GM18873 (cell line): Measurements from ENCODE around the gene MICAL2.

ENCODE experiments used
- ATAC-seq: cut with Tn5 transposase; IDR thresholded peaks from one replicate; pipeline ENCODE4 v1.9.1; 2021; ENCODE audit warnings: mild to moderate bottlenecking, moderate library complexity, moderate number of reproducible peaks; ENCODE audit not compliant: unreplicated experiment, low FRiP score

Gene MICAL2

DNA sequence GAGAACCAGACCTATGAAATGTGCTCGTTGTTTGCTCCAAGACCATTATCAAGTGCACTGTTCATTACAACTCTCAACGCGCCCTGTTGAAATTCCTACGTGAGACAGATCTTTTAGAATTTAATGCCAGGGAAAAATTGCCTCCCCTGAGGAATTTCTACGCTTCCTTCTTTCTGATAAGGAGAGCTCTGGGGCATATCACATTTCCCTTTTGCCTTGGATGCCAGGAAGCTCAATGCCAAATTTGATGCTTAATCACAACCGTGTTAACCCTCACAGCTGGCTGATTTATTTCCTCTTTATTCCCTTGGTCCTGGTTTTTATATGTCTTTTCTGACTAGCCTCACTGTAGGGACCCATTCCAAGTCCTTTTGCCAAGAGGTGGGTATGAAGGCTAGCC, 109.4 kb downstream of the MICAL2 start:
- no peak for ATAC-seq

DNA sequence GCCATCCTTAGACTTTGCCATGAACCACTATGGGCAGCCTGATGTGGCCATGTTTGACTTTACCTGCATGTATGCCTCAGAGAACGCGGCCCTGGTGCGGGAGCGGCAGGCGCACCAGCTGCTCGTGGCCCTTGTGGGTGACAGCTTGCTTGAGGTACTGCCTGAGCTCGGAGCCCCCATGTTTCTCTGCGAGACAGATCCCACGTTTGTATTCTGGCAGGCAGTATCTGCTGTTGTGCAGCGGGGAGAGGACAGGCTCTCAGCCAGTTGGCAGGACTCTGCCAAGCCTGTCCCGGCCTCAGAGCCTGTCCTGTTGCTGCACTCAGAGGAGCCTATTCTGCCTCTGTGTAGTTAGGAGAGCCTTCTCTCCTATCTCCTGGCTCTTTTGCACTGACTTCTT, 109.9 kb downstream of the MICAL2 start:
- ATAC-seq: no peak

DNA sequence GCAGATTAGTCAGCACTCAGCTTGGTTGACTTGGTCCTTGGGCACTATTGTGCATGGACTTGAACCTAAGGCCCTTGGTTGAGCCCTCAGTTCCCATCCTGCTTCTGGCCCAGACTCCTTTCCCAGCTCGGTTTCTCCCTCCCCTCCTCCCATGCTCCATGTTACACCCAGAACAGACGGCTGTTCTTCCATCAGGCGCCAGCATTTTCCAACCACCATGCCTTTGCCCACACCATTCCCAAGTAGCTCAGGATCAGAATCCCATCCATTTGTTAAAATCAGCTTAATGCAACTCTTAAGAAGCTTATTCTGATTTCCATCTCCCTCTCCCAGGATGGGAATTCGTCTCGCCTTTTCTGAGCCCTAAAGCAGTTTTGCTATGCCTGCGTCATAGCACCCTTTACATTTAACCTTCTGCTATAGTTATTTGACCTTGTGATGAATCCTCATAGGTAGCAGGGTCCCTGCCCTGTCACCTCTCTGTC, 110.7 kb downstream of the MICAL2 start:
- ATAC-seq: no peak

DNA sequence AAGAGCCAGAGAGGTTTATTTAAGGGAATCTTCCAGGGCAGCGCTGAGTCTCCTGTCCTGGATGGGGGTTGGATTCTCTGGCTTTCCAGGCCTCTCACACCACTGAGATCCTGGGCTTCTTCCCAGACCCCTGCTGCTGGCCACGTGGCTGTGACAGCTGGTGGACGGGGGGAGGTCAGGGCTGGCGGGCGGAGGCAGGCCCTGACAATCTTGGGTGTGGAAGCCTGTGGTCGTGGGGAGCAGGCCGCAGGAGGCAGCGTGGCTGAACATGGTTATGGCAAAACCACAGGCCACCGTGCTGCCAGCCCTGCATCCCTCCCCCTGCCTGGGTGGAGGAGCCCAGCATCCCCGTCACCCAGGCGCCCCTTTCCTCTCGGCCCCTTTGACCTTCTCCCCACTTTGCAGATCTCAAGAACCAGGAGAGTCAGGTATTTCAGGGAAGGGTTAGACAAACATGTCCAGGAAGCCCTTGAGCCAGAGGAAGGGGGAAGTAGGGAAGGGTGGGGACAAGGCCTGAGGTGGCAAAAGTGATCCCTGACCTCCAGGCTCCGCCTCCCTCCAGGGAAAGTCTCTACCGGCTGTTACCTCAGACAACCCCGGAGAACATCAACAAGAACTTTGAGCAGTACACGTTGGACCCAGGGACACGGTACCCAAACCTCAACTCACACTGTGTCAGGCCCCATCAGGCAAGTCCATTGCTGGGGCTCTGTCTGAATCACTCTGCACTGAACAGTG, 111.8 kb downstream of the MICAL2 start:
- no peak for ATAC-seq

DNA sequence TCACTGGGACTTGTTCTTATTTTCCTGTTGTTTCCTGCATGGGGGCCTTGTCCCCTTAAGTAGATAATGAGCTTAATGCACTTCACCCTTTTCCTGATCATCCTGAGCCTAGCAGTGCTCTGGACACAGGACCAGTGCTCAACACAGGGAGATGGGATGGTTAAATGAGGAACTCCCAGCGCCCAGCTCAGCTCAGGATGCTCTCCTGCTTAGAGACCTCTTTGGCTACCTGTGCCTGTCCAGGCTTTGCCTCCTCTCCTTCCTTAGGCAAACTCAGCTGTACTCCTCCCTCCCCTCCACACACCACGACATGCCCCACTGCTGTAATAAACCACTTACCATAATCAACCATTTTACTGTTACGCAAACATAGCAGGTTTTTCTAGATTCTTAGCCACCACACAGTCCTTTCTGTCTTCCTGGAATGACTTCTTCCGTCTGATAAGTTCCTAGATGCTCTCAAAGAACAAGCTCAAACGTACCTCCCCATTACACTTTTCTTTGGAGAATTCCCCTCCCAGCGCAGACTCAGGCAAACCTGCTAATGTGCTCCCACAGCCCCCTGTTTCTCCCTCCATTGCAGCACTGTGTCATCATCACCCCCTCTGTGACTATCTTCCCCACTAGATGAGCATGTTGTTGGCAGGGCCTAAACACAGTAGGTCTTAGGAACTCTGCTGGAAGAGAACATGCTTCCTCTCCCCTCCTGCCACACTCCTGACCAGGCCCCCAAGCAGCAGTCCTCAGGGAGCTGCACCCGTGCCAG, 113.6 kb downstream of the MICAL2 start:
- no peak for ATAC-seq

DNA sequence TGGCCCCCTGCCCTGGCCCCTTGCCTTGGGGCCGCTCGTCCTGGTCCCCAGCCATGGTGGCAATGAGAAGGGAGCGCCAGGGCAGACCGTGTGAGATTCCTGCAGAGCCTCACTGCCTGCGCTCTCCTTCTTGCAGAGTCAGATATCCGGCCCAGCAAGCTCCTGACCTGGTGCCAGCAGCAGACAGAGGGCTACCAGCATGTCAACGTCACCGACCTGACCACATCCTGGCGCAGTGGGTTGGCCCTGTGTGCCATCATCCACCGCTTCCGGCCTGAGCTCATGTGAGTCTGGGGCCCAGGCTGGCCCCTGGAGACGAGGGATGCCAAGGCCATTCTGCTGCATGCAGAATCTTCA, 114.1 kb downstream of the MICAL2 start:
- peak; percentile 97 for ATAC-seq

DNA sequence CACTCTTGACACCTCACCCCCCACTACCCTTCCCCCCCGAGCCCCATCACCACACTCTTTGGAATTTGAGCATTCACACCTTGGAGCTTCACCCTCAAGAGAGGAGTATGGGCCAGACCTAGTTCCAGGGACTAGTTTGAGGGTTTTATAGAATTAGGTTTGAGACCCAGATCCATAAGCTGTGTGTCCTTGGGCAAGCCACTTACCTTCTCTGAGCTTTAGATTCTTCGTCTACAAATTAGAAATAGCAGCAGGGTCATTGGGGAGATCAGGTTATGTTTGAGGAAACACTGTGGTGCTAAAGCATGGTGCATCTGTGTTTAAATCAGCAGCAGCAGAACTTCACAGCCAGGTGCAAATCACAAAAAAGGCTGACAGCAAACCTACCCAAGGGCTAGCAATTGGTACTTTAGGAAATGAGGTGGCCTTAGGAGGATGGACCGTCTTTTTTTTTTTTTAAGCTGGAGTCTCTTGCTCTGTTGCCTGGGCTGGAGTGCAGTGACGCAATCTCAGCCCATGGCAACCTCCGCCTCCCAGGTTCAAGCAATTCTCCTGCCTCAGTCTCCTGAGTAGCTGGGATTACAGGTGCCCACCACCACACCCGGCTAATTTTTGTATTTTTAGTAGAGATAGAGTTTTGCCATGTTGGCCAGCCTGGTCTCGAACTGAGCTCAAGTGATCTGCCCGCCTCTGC, 114.8 kb downstream of the MICAL2 start:
- ATAC-seq: no peak

DNA sequence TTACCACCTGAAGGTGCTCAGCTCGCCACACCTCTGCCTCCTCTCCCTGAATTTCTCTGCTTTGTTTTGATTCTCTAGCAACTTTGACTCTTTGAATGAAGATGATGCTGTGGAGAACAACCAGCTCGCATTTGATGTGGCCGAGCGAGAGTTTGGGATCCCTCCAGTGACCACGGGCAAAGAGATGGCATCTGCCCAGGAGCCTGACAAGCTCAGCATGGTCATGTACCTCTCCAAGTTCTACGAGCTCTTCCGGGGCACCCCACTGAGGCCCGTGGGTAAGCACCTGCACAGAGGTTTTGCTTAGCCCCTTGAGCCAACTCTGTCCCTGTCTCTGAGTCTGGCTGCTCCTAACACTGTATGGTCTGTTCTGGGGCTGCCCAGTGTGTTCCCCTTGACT, 115.7 kb downstream of the MICAL2 start:
- ATAC-seq: no peak

DNA sequence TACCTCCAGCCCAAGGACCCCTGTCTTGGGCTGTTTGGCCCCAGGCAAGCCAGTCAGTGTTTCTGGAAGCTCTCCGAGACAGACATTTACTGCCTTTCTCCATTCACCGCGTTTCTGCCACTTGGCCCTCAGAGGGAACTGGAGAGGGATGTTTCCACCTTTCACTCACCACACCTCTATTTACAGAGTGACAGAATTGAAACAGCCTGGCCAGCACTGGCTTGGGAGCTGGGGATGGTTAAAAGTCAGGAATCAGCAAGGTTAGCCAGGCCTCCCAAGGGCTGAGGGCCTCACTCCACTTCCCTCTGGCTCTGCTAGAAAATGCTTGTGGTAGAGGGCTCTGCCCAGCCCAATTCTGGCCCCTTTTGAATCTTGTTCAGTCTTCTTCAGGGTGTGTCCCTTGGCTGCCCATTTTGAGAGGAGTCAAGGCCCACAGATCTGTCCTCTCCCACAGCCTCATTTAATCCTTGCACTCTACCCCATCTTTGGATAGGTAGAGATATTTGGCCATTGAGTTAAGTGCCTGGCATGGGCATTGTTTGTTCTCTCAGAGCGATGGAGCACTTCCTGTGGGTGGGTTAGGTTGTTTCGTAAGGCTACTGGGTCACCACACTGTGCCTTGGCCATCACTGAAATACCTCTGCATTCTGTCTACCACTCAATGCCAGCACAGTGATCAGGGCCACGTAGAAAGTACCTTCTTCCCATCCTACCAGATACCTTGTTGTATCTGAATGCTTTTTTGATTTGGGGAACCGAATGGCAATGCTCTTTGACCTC, 119.2 kb downstream of the MICAL2 start:
- ATAC-seq: no peak

DNA sequence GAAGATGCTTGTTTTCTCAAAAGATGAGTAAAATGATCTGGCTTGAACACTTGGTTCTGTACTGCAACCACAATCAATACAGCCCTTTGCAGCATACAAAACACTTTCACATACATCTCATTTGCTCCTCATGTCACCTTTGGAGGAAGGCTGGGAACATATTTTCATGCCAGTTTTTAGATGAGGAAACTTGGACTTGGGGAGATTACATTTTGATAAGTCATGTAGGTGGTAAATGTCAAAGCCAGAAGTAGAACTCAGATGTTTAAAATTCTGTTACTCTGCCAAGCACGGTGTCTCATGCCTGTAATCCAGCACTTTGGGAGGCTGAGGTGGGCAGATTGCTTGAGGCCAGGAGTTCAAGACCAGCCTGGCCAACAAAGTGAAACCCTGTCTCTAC, 121.8 kb downstream of the MICAL2 start:
- no peak for ATAC-seq

DNA sequence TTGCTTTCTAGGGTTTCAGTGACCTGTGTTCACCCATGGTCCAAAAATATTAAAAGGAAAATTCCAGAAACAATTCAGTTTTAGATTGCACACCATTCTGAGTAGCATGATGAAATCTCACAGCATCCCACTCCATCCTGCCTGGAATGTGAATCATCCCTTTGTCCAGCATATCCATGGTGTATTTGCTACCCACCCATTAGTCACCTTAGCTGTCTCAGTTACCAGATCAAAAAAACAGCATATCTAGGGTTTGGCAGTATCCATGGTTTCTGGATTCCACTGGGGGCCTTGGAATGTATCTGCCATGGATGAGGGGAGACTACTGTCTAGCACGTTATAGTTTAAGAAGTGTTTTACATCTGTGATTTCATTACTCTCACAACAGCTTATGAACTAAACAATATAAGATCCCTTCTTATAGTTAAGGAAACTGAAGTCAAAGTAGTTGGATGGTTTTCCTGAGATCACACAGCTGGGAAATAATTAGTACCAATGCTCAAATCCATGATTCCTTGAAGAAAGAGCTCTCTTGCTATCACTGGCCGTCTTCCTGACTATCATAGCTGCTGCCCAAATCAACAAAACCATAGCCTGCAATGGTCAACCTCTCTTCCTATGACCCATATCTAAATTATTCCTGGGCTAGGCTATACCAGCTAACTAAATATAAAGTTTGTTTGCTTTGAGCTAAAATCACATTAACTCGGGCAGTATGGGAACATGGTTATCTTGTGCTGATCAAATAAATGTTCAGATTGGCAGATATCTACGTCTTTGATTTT, 122.6 kb downstream of the MICAL2 start:
- ATAC-seq: no peak

DNA sequence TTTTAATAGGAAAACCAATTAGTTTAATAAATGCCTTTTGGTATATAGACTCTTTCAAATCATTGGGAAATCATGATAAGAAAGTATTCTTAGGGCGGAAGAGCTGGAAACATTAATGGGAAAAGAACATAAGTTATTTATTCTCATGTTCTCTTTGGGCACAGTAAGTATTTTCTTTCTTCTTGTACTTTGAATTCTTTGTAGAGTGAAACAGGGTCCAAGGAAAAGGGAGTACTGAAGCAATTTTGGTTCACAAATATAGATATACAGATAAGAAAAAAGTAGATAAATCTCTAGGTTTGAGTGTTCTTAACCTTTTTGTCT, 123.2 kb downstream of the MICAL2 start:
- no peak for ATAC-seq

DNA sequence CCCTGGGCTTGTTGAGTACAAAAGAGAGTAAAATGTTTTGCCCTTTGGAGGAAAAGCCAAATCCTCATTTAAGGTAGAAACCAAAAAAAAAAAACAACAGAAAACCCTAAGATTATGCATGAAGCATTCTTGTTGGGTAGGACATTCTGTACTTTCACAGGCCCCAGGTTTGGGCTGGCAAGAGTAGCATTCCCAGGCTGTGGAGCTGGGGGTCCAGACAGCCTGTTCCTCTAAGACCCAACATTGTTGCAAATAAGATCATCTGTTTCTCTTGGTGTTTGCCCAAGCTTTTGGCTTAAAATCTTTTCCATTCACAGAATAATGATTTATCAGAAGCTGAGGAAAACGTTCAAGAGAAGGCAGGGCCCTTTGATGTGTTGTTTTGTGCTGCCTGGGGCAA, 123.8 kb downstream of the MICAL2 start:
- ATAC-seq: no peak

DNA sequence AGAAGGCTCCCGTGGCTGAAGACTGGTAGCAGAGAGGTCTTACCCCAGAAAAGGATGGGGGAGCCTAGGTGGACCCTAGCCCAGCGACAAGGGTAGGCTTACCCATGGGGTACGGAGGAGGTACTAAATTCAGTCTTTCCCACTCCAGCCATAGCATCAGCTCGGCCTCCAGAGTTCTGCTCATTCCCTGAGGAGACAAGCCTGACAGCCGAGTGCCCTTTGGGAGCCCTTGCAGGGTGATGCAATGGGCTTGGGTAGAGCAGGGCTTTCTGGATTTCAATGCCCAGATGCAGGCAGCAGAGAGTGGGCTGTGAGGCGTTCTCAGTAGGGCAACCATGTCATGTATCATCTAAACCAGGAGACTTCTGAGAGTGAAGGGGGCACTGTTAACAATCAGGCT, 124.7 kb downstream of the MICAL2 start:
- ATAC-seq: no peak

DNA sequence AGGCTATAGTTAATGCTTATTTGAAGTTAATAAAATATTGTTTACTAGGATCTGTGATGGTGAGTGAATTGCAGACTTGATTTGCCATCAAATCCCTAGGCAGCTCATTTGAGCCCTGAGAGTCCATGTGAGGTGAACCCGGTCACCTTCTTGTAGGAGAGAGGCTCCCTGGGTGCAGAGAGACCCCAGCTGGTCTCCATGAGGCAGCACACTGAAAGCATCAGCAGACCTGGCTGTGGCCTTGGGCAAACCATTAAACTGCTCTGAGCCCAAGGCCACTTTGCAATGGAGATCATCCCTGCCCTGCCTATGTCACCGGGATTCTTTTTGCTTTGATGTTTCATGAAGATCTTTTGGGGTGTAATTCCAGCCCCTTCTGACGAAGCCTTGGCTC, 125.2 kb downstream of the MICAL2 start:
- ATAC-seq: no peak

DNA sequence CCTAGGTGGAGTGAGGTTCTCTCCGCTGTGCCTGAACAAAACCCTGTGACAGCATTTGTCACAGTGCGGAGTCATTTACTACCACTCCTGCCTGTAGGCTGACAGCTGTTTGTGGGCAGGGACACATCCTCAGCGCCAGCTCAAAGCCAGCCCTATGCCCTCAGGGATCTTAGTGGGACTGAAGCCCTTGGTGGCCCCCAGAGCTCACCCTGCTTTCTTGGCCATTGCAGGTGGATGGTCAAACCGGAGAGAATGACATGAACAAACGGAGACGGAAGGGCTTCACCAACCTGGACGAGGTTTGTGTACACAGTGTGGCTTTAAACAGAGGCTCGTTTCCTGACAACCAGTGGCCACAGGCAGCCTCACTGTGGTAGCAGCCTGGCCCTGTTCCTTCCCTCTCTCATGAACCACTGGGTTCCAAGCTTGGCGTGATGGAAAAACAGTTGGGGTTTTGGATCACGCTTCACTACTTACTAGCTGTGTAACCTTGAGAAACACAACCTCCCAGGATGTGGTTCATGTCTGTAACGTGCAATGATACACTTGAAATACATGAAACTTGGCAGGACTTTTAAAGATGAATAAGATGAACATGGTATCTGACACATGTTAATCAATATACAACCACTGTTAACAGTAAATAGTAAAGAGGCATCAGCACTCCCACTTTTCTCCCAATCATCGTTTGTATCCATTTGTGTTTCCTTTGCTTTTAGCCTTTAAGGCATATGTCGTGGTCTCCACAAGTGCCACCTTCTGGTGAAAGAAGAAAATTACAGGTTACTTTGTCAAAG, 125.8 kb downstream of the MICAL2 start:
- no peak for ATAC-seq

DNA sequence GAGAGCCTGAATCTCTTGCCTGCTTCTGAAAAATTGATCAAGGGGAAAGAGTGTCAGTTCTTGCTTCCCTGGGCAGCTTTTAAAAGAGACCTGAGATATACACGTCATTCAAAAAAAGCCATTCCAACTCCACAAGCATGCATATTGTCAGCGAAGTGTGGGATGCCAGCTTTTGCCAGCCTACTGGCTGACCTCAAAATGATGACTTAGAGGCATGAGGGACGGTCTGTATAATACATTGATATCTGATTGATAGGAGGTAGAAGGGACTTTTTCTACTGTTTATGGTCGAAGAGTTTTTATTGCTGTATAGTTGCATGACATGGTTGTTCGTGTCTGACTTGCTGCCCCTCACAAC, 126.3 kb downstream of the MICAL2 start:
- no peak for ATAC-seq

DNA sequence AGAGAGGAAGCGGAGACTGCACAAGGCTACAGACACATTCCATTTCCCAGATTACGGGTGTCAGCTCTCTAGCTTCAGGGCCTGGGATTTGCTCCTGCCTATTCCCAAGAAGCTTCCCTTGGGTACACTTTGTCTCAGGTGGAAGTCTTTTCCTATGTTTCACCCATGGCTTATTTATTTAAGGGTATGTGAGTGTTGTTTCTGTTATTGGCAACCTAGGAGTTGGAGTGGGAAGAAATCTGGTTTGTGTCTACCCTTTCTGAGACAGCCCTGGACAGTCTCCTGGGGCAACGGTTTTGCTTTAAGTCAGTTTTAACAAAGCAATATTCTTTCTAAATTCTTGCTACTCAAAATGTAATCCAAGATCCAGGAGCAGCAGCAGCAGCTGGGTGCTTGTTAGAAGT, 127.0 kb downstream of the MICAL2 start:
- ATAC-seq: no peak

DNA sequence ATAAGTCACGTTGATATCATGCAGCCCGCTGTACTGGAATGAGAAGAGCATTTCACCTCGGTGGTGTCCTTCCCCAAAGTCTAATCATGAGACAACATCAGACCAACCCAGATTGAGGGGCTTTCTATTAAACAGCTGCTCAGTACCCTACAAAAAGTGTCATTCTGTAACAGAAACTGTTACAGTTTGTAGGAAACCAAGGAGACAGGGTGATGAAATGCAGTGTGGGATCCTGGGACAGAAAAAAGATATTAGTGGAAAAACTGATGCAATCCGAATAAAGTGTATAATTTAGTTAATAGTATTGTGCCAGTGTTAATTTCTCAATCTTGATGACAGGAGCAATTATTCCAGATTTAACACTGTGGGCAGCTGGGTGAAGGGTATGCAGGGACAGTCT, 128.0 kb downstream of the MICAL2 start:
- no peak for ATAC-seq
